Endothelial cell of umbilical vein (primary cell): ENCODE measurements around the gene CDKL5. TPM values are rescaled to one million over a fixed set of nuclear protein-coding genes. Genes with fewer than 3 reads are reported as not detected.

ENCODE experiments used
- BruUV-seq: library from RNA; stranded (reverse); fragments of 400-500 nt; replicated peaks from 2 replicates; lab custom pipeline; 2021; lab: Mats Ljungman, UMichigan
- CTCF ChIA-PET: fragments of 300-600, 350-600 bp; sonication (Branson Sonifier 250); formaldehyde crosslinking; loops from one replicate; lab custom pipeline; 2021; ENCODE audit warnings: antibody characterized with exemption, inconsistent platforms; lab: Charles Lee
- POLR2A ChIA-PET: fragments of 300-600, 350-600 bp; sonication (Branson Sonifier 250); formaldehyde crosslinking; loops from one replicate; lab custom pipeline; 2021; ENCODE audit warnings: antibody characterized with exemption, inconsistent platforms; lab: Charles Lee
- DNase-seq: peaks from one replicate; pipeline ENCODE4 v3.0.0-alpha.2; 2011; ENCODE audit warnings: low read depth, low spot score
- FAIRE-seq: peaks from 2 replicates; lab custom pipeline; 2011; peaks lifted over from hg19 to GRCh38; lab: Jason Lieb, UNC
- H2AFZ ChIP-seq: 2 replicates; pipeline ENCODE4 v1.6.0; 2012; ENCODE audit warnings: low read depth, low read length, control low read depth, inconsistent platforms
- H3K27ac ChIP-seq: 2 replicates; pipeline ENCODE4 v1.5.1; 2011; ENCODE audit warnings: low read depth, mild to moderate bottlenecking, control low read depth, low read length, moderate library complexity; ENCODE audit not compliant: insufficient read depth
- H3K27me3 ChIP-seq, 2 experiments: 2 replicates each; pipeline versions ENCODE4 v1.6.0 to v1.6.1; 2011; ENCODE audit warnings: low read length in 2 of 2, mixed read lengths in 1 of 2; ENCODE audit not compliant: control insufficient read depth in 2 of 2, insufficient read depth in 2 of 2
- H3K36me3 ChIP-seq, 2 experiments: 2 replicates in 1 of 2; 3 replicates in 1 of 2; pipeline ENCODE4 v1.5.1; 2011; ENCODE audit warnings: low read length in 2 of 2, mild to moderate bottlenecking in 1 of 2, moderate library complexity in 1 of 2; ENCODE audit not compliant: control insufficient read depth in 2 of 2, insufficient read depth in 2 of 2; ENCODE audit errors: extremely low read depth in 1 of 2
- H3K4me1 ChIP-seq: 3 replicates; pipeline ENCODE4 v1.5.1; 2011; ENCODE audit warnings: mild to moderate bottlenecking, low read length; ENCODE audit not compliant: control insufficient read depth, insufficient read depth; ENCODE audit errors: extremely low read depth
- H3K4me2 ChIP-seq: 2 replicates; pipeline ENCODE4 v1.6.1; 2011; ENCODE audit warnings: low read length, control low read depth, mixed read lengths; ENCODE audit not compliant: insufficient read depth
- H3K4me3 ChIP-seq, 3 experiments: fragments of 200-600 bp in 1 of 3; sonication (generic), shearing (Covaris generic) in 1 of 3; replicated peaks in 1 of 3; 2 replicates each; pipeline ENCODE4 v1.5.1; 2011 to 2016; ENCODE audit warnings: control low read depth in 3 of 3, low read length in 3 of 3, mild to moderate bottlenecking in 2 of 3, inconsistent platforms in 1 of 3, low read depth in 1 of 3, moderate library complexity in 1 of 3; ENCODE audit not compliant: insufficient read depth in 1 of 3
- H3K79me2 ChIP-seq: 2 replicates; pipeline ENCODE4 v1.6.0; 2012; ENCODE audit warnings: low read length, inconsistent platforms; ENCODE audit not compliant: control insufficient read depth, insufficient read depth
- H3K9ac ChIP-seq: replicated peaks from 2 replicates; pipeline ENCODE3; 2011; ENCODE audit warnings: low read length, control low read depth; ENCODE audit not compliant: insufficient read depth; ENCODE audit errors: extremely low read depth
- H3K9me1 ChIP-seq: replicated peaks from 3 replicates; pipeline ENCODE4 v1.6.0; 2011; ENCODE audit warnings: mild to moderate bottlenecking, low read length; ENCODE audit not compliant: control insufficient read depth, insufficient read depth; ENCODE audit errors: extremely low read depth
- H3K9me3 ChIP-seq: replicated peaks from 2 replicates; pipeline ENCODE4 v1.5.1; 2012; ENCODE audit warnings: low read length, inconsistent platforms; ENCODE audit not compliant: control insufficient read depth, insufficient read depth
- H4K20me1 ChIP-seq: replicated peaks from 2 replicates; pipeline ENCODE3; 2011; ENCODE audit warnings: mild to moderate bottlenecking, low read length; ENCODE audit not compliant: control insufficient read depth, insufficient read depth; ENCODE audit errors: extremely low read depth
- CTCF ChIP-seq, 2 donors: IDR thresholded peaks; 1 replicate in 1 of 2; 2 replicates in 1 of 2; pipeline ENCODE4 v1.5.1; 2011; ENCODE audit warnings: low read length in 2 of 2, mild to moderate bottlenecking in 2 of 2, moderate library complexity in 2 of 2, control low read depth in 1 of 2, inconsistent platforms in 1 of 2, low read depth in 1 of 2; ENCODE audit not compliant: insufficient read depth in 1 of 2; ENCODE audit errors: extremely low read depth in 1 of 2
- EZH2 ChIP-seq: IDR thresholded peaks from 2 replicates; pipeline ENCODE4 v1.6.1; 2012; ENCODE audit warnings: borderline replicate concordance, low read depth, mild to moderate bottlenecking, moderate library complexity, low read length, inconsistent platforms; ENCODE audit not compliant: severe bottlenecking
- FOS ChIP-seq: IDR thresholded peaks from 2 replicates; pipeline ENCODE4 v1.6.1; 2011; ENCODE audit warnings: mild to moderate bottlenecking, low read length, moderate library complexity, borderline replicate concordance; ENCODE audit not compliant: insufficient read depth
- GATA2 ChIP-seq: IDR thresholded peaks from 2 replicates; pipeline ENCODE4 v1.7.0; 2011; ENCODE audit warnings: low read depth, mild to moderate bottlenecking, moderate library complexity, mixed read lengths, low read length; ENCODE audit not compliant: insufficient read length, insufficient read depth
- JUN ChIP-seq: IDR thresholded peaks from 2 replicates; pipeline ENCODE4 v1.6.1; 2011; ENCODE audit warnings: borderline replicate concordance, low read depth; ENCODE audit not compliant: insufficient read length, insufficient read depth
- MAX ChIP-seq: IDR thresholded peaks from 2 replicates; pipeline ENCODE4 v1.6.1; 2011; ENCODE audit not compliant: insufficient read depth, insufficient read length
- MYC ChIP-seq: IDR thresholded peaks from one replicate; pipeline ENCODE4 v1.6.1; 2011; ENCODE audit warnings: mild to moderate bottlenecking, low read depth, low read length
- POLR2A ChIP-seq: IDR thresholded peaks from 2 replicates; pipeline ENCODE4 v1.6.1; 2012; ENCODE audit warnings: low read depth, mild to moderate bottlenecking, control low read depth, low read length
- POLR2AphosphoS5 ChIP-seq: IDR thresholded peaks from 2 replicates; pipeline ENCODE4 v1.6.1; 2012; ENCODE audit warnings: low read depth, mild to moderate bottlenecking, control low read depth, low read length, moderate library complexity; ENCODE audit not compliant: insufficient read depth
- dilution Hi-C: fragments of 300-500 bp; cut with MboI; formaldehyde crosslinking; loops from one replicate; pipeline ENCODE4 v1.15.0; 2019; ENCODE audit warnings: low sequenced_read_pairs; ENCODE audit not compliant: extremely low pct_ligation_motif_present
- intact Hi-C: fragments of 100-400 bp; cut with micrococcal nuclease; formaldehyde crosslinking; loops from one replicate; pipeline ENCODE4 v1.10.0; 2022
- polyA plus RNA-seq, 4 experiments: library from polyadenylated mRNA; depleted of rRNA in 3 of 4; stranded (reverse) in 3 of 4; unstranded in 1 of 4; fragments of >200 nt; gene quantifications; 2 replicates each; pipeline versions ENCODE4 v1.2.1 to v1.2.3, GENCODE V29; 2011 to 2012; ENCODE audit warnings: missing spikeins in 1 of 4
- total RNA-seq: library from RNA; stranded (reverse); gene quantifications from 2 replicates; pipeline ENCODE4 v1.2.3, GENCODE V29; 2021

The CDKL5 gene
- total and polyA plus RNA-seq, 2 donors (not counting 3 experiments of a cell fraction or from before 2014, with no cell fraction given): 1.5 to 4.3 TPM

- intact Hi-C loops: no loop called here
- POLR2A ChIA-PET: no interaction called here
- Histone ChIP-seq H3K4me3 (no peak overlapping the region), H2AFZ (no peak overlapping the region), H3K9ac (no peak overlapping the region), H3K27ac (no peak overlapping the region), H3K9me1 (no peaks in the 10 kb centered on the region), H3K27me3 (no peaks in the 10 kb centered on the region), H3K4me2 (no peak overlapping the region), H3K4me1 (no peaks in the 10 kb centered on the region), H3K36me3 (no peaks in the 10 kb centered on the region), H3K79me2 (no peaks in the 10 kb centered on the region), H4K20me1 (no peaks in the 10 kb centered on the region), H3K9me3 (no peaks in the 10 kb centered on the region)
- no peak for TF ChIP-seq POLR2AphosphoS5
- no peak for TF ChIP-seq CTCF (IDR thresholded peaks at IDR 0.05; ENCODE audit: extremely low read depth in 1 of 2, insufficient read depth in 1 of 2, low read depth in 1 of 2, low read length in 2 of 2)
- TF ChIP-seq FOS: no peak
- no peak for TF ChIP-seq EZH2
- TF ChIP-seq POLR2A: no peak
- TF ChIP-seq JUN: no peak
- no peak for TF ChIP-seq MAX
- TF ChIP-seq MYC: no peak
- no peak for TF ChIP-seq GATA2
- FAIRE-seq: no peak
- CTCF ChIA-PET: no interaction called here
- BruUV-seq: no TSS peak
- DNase-seq: no peak
- dilution Hi-C loops: no loop called here
Measured at GRCh38 chrX:18575744-18576143, 150.3 kb downstream of the CDKL5 start.
